Subcutaneous adipose tissue (tissue), 4 donors: Measurements from ENCODE around the gene CCDC102A. TPM values are rescaled to one million over a fixed set of nuclear protein-coding genes. Genes with fewer than 3 reads are reported as not detected.

Experiments used
- CTCF ChIP-seq: fragments of 450-650 bp; IDR thresholded peaks from one replicate; pipeline ENCODE4 v1.5.1; 2016; ENCODE audit warnings: low read depth, mild to moderate bottlenecking, control low read depth, antibody characterized with exemption, moderate library complexity
- total RNA-seq, 4 donors: library from RNA; depleted of rRNA; stranded (reverse); fragments of >200 nt; gene quantifications; one replicate each; pipeline ENCODE4 v1.1.0, GENCODE V29; 2016

Gene CCDC102A
- total RNA-seq, 4 donors from 2014 or later = 5.5 to 7.0 (median 6.2) TPM

GRCh38 chr16:57539072-57539796 is 2.9 kb upstream of the CCDC102A start:
- TF ChIP-seq CTCF = no peak

GRCh38 chr16:57538235-57538721 is 1.9 kb upstream of the CCDC102A start:
- TF ChIP-seq CTCF = no peak

DNA sequence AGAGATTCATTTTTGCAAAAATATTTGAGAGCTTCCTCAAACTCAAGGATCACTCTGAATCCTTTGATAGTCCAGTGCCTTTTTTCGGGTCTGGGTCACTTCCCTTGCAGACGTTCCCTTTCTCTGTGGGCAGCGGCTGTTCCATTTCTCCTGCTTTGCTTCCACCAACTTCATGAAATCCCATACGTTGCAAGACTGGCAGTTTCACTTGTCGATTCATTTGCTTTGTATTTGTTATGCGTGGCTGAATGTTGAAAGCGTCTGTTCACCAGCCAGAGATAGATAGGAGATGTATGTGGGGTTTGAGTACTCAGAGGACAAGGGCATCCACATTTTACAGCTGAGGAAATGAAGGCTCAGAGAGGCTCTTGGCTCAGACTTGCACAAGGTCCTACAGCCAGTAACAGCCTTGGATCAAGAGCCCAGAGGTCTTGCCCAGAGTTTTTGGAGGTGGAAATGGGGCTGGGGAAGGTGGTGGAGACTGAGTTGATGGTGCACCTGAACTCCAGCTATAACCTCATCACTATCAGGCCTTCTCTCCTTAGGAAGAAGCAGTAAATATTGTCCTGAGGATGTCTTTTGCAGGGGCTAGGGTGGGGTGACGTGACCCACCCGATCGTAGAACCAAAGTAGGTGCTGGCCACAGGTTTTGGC is 1.3 kb upstream of the CCDC102A start:
- no peak for TF ChIP-seq CTCF

- TF ChIP-seq CTCF = no peak
Measured at GRCh38 chr16:57537194-57537505, 779 bp upstream of the CCDC102A start.

GRCh38 chr16:57535680-57536305 is 578 bp downstream of the CCDC102A start:
- TF ChIP-seq CTCF = no peak

DNA sequence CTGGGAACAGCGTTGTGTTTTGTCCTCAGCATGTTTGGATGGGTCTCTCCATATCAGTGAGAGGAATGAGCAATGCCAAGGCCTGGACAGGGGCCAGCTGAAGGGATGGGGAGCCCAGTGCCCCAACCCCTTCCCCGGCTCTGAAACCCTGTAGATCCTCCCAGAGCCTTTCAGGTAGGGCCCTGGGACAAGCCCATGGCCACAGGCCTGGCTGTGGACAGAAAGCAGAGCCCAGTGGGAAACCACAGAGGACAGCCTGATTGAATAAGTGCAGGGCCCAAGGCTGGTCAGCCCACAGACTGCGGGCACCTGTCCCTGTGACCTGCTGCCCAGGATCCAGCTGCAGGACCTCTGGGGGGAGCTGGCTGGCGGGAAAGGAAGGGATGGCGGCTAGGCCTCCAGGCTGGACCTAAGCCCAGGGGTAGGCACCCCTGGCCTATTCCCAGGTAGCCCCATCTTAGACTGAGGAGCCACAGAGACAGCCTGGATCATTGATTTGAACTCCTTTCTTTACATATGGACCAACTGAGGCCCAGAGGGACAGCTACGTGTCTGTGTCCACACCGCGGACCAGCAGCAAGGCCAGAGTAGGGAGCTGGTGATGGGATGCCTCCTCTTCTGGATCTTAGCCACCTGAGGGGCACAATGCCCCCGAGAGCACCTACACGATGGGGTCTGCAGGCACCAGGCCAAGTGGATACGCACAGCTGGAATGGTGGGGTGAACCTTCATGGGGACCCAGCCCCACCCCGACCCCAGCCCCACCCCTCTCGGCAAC is 1.3 kb downstream of the CCDC102A start:
- TF ChIP-seq CTCF = no peak
